Loucy (cell line): ENCODE measurements around the gene RHBDD3.

ENCODE experiments used
- H2AFZ ChIP-seq: fragments of 200-600 bp; sonication (generic); 2 replicates; pipeline ENCODE4 v1.6.0; 2016; ENCODE audit warnings: antibody characterized with exemption, mild to moderate bottlenecking, low read length, moderate library complexity
- H3F3A ChIP-seq: fragments of 200-600 bp; 2 replicates; pipeline ENCODE4 v1.6.0; 2016; ENCODE audit warnings: antibody characterized with exemption, low read depth, mild to moderate bottlenecking
- H3K27me3 ChIP-seq: fragments of 200-600 bp; sonication (generic); 2 replicates; pipeline ENCODE4 v1.6.1; 2014; ENCODE audit warnings: low read length, mild to moderate bottlenecking; ENCODE audit not compliant: insufficient read depth, poor library complexity, severe bottlenecking
- H3K36me3 ChIP-seq: fragments of 200-600 bp; sonication (generic); 2 replicates; pipeline ENCODE4 v1.6.1; 2016; ENCODE audit warnings: low read length; ENCODE audit not compliant: insufficient read depth
- H3K4me1 ChIP-seq: fragments of 200-600 bp; sonication (generic); 2 replicates; pipeline ENCODE4 v1.5.1; 2014; ENCODE audit warnings: low read length, mild to moderate bottlenecking; ENCODE audit not compliant: insufficient read depth, poor library complexity, severe bottlenecking
- H3K4me2 ChIP-seq: fragments of 200-600 bp; sonication (generic); 2 replicates; pipeline ENCODE4 v1.6.0; 2014; ENCODE audit warnings: antibody characterized with exemption, low read length, low read depth, mild to moderate bottlenecking; ENCODE audit not compliant: poor library complexity, severe bottlenecking
- H3K4me3 ChIP-seq: fragments of 200-600 bp; sonication (generic); 2 replicates; pipeline ENCODE4 v1.5.1; 2014; ENCODE audit warnings: low read length, mild to moderate bottlenecking, mixed read lengths; ENCODE audit not compliant: poor library complexity, severe bottlenecking
- H3K79me2 ChIP-seq: fragments of 200-600 bp; sonication (generic); 2 replicates; pipeline ENCODE4 v1.6.1; 2014; ENCODE audit warnings: low read length; ENCODE audit not compliant: insufficient read depth
- H3K9ac ChIP-seq: fragments of 200-600 bp; sonication (generic); 2 replicates; pipeline ENCODE4 v1.6.0; 2014; ENCODE audit warnings: mild to moderate bottlenecking, low read depth, low read length, moderate library complexity; ENCODE audit not compliant: poor library complexity, severe bottlenecking
- H3K9me2 ChIP-seq: fragments of 200-600 bp; sonication (generic); replicated peaks from 2 replicates; pipeline ENCODE4 v1.6.1; 2016; ENCODE audit warnings: low read depth, low read length, mixed read lengths
- H3K9me3 ChIP-seq: fragments of 200-600 bp; sonication (generic); 2 replicates; pipeline ENCODE4 v1.6.1; 2014; ENCODE audit warnings: mild to moderate bottlenecking, antibody characterized with exemption, low read length, low read depth; ENCODE audit not compliant: insufficient read depth
- H4K20me1 ChIP-seq: fragments of 200-600 bp; sonication (generic); 2 replicates; pipeline ENCODE4 v1.6.0; 2014; ENCODE audit warnings: antibody characterized with exemption, low read length, mild to moderate bottlenecking; ENCODE audit not compliant: insufficient read depth, poor library complexity, severe bottlenecking
- EZH2phosphoT487 ChIP-seq: fragments of 200-600 bp; IDR thresholded peaks from 2 replicates; pipeline ENCODE4 v1.6.1; 2018; ENCODE audit warnings: antibody characterized with exemption, mild to moderate bottlenecking, moderate library complexity, borderline replicate concordance
- TF ChIP-seq, protein P1 (sequence below): fragments of 200-600 bp; sonication (generic); conservative IDR thresholded peaks from 2 replicates; pipeline ENCODE4 v1.5.1; 2014; ENCODE audit warnings: mild to moderate bottlenecking, antibody characterized with exemption, low read length

Gene RHBDD3

DNA sequence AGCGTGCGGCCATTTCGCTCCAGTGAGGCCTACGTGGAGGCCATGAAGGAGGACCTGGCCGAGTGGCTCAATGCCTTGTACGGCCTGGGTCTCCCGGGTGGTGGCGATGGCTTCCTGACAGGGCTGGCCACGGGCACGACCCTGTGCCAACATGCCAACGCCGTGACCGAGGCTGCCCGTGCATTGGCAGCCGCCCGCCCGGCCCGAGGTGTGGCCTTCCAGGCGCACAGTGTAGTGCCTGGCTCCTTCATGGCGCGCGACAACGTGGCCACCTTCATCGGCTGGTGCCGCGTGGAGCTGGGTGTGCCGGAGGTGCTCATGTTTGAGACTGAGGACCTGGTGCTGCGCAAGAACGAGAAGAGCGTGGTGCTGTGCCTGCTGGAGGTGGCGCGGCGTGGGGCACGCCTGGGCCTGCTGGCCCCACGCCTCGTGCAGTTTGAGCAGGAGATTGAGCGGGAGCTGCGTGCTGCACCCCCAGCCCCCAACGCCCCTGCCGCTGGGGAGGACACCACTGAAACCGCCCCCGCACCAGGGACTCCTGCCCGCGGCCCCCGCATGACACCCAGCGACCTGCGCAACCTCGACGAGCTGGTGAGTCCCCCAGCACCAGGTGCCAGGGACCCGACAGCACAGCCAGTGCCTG lies 40.5 kb upstream of the RHBDD3 start:
- H3K36me3 ChIP-seq: no peaks in the 10 kb centered on the region
- peak overlapping the region; percentile 90 for H3K4me3 ChIP-seq
- no peaks in the 10 kb centered on the region for H3K9me3 ChIP-seq
- H3K9ac ChIP-seq: peak overlapping the region; percentile 75
- H3F3A ChIP-seq: no peaks in the 10 kb centered on the region; the same call in 1 of the 2 replicates
- H3K27me3 ChIP-seq: no peaks in the 10 kb centered on the region
- peak overlapping the region; percentile 67 for H2AFZ ChIP-seq
- H3K4me1 ChIP-seq: peaks cover 31% of the 10 kb centered on the region
- H3K4me2 ChIP-seq: peak overlapping the region; percentile 91
- no peaks in the 10 kb centered on the region for H4K20me1 ChIP-seq
- H3K79me2 ChIP-seq: no peaks in the 10 kb centered on the region
- no peak for TF ChIP-seq EZH2phosphoT487
- TF ChIP-seq, protein P1, sequence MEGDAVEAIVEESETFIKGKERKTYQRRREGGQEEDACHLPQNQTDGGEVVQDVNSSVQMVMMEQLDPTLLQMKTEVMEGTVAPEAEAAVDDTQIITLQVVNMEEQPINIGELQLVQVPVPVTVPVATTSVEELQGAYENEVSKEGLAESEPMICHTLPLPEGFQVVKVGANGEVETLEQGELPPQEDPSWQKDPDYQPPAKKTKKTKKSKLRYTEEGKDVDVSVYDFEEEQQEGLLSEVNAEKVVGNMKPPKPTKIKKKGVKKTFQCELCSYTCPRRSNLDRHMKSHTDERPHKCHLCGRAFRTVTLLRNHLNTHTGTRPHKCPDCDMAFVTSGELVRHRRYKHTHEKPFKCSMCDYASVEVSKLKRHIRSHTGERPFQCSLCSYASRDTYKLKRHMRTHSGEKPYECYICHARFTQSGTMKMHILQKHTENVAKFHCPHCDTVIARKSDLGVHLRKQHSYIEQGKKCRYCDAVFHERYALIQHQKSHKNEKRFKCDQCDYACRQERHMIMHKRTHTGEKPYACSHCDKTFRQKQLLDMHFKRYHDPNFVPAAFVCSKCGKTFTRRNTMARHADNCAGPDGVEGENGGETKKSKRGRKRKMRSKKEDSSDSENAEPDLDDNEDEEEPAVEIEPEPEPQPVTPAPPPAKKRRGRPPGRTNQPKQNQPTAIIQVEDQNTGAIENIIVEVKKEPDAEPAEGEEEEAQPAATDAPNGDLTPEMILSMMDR: no peak
- no peaks in the 10 kb centered on the region for H3K9me2 ChIP-seq

DNA sequence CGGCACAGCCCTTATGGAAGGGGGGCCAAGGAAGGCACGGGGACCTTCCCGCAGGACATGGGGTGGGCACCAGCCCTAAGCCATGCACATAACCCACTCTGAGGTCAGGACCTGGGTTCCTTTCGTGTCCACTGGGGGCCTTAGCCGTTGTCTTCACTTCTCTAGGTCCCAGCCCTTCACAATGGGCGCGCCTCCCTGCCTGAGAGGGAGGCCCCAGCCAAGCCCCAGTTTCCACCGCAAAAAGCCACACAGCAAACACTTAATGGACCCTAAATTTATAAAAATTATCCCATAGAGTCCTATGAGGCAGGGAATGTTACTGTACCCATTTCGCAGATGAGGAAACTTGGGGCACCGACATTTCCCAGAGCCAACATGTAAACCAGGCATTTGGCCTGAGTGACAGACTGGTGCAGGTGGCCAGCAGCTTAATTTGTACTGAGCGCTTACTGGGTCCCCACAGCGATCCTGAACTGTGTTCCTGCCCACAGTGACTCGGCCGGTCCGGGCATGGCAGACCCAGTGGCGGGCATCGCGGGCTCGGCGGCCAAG lies 39.9 kb upstream of the RHBDD3 start:
- Histone ChIP-seq H3K36me3 (no peaks in the 10 kb centered on the region), H3K9me3 (no peaks in the 10 kb centered on the region), H4K20me1 (no peaks in the 10 kb centered on the region), H3K79me2 (no peaks in the 10 kb centered on the region), H2AFZ (no peak overlapping the region), H3K4me3 (peak overlapping the region; percentile 90), H3K9ac (peak overlapping the region; percentile 89), H3K4me1 (peaks cover 31% of the 10 kb centered on the region), H3K27me3 (no peaks in the 10 kb centered on the region), H3F3A (no peaks in the 10 kb centered on the region; the same call in 1 of the 2 replicates), H3K9me2 (no peaks in the 10 kb centered on the region), H3K4me2 (peak overlapping the region; percentile 91)
- TF ChIP-seq, protein P1: no peak
- TF ChIP-seq EZH2phosphoT487: no peak

DNA sequence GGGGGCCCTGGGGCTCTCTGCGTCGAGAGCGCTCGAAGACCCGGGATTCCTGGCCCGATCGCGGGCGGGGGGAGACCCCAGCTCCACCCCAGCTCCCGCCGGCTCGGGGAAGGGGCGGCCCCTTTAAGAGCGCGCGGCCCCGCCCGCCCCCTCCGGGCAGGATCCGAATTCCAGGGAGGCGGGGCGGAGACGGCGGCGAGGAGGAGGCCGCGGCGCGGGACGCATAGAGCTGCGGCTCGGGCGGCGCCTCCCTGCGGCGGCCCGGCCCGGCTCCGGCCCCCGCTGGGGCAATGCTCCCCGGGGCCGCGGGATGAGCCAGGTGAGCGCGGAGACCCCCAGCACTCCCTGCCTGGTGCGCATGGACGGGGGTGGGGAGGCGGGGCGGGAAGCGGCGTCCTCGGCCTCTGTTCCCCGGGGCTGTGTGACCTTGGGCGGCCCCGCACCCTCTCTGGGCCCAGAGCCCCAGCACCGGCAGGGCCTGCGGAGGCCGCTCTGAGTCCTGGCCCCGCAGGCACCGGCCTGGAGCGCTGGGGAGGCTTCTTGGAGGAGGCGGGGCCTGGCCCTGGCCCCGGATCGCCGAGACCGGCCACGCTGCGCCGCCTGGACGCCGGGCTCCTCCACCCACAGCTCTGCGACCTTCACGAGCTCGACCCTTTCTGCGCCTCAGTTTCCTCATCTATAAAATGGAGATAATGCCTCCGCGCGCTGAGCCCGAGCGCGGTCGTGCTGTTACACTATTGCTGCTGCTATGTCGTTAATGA lies 39.2 kb upstream of the RHBDD3 start:
- no peaks in the 10 kb centered on the region for H3K9me2 ChIP-seq
- H3K4me3 ChIP-seq: peak overlapping the region; percentile 90
- H3F3A ChIP-seq: no peaks in the 10 kb centered on the region; the same call in 1 of the 2 replicates
- H3K9ac ChIP-seq: peak overlapping the region; percentile 89
- H3K79me2 ChIP-seq: no peaks in the 10 kb centered on the region
- TF ChIP-seq, protein P1: no peak
- TF ChIP-seq EZH2phosphoT487: no peak
- H4K20me1 ChIP-seq: no peaks in the 10 kb centered on the region
- peak overlapping the region; percentile 98 for H2AFZ ChIP-seq
- no peaks in the 10 kb centered on the region for H3K27me3 ChIP-seq
- peak overlapping the region; percentile 91 for H3K4me2 ChIP-seq
- no peaks in the 10 kb centered on the region for H3K36me3 ChIP-seq
- H3K4me1 ChIP-seq: peaks cover 31% of the 10 kb centered on the region
- no peaks in the 10 kb centered on the region for H3K9me3 ChIP-seq
